HuH-7 (cell line): Measurements from ENCODE around the gene GADD45A.
A peak's percentile ranks its signal among the peaks of the same experiment; 100 is the strongest.
"Not testable (repeated sequence)": the region's sequence is repeated elsewhere in the genome, so short reads cannot be mapped to it uniquely, and the experiment has no call there.

Source experiments
- DNase-seq: peaks from one replicate; pipeline ENCODE4 v3.0.0; 2011; ENCODE audit warnings: low spot score

Gene GADD45A

DNA sequence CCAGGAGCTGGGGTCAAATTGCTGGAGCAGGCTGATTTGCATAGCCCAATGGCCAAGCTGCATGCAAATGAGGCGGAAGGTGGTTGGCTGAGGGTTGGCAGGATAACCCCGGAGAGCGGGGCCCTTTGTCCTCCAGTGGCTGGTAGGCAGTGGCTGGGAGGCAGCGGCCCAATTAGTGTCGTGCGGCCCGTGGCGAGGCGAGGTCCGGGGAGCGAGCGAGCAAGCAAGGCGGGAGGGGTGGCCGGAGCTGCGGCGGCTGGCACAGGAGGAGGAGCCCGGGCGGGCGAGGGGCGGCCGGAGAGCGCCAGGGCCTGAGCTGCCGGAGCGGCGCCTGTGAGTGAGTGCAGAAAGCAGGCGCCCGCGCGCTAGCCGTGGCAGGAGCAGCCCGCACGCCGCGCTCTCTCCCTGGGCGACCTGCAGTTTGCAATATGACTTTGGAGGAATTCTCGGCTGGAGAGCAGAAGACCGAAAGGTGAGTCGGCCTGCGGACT is at the start of gene GADD45A:
Gene GADD45A, plus strand, starts transcription at position 135 of the 491 bp plus-strand sequence. Its CDS starts 294 bp downstream, at position 429.
- DNase-seq: peak; percentile 92

DNA sequence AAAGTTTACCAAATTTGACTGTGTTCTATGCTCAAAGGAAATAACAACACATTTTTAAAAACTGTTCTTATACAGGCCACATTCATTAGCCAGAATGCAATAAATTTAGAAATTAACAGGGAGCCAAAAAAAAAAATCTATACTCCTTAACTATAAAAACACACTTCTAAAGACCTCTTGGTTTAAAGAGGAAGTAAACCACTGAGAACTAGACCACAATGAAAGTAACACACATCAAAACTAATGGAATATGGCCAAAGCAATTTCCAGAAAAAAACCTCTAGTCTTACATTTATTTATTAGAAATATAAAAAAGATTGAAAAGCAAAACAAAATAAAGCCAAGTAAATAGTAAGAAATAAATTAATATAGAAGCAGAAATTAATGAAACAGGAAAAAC is 48.9 kb upstream of the GADD45A start:
- no peak for DNase-seq

- DNase-seq: no peak
Observed at GRCh38 chr1:67639361-67639760, 45.6 kb upstream of the GADD45A start.

DNA sequence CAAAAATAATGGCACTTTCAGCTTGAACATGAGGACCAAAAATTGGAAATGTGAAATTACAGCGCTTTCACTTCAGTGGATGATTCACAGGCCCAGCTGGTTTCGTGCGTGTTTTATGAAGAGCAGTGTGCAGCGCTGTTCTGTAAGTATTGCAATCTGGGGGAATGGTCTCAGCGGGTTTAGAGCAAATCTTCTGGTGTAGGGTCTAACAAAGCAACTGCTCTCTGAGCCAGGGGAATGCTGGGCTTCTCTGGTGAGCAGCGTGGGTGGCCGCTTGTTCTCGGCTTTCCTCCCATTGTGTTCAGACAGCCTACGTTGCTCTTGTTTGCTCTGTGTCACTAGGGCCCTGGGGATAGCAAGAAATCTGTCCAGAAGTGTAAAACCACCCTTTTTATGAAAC is 42.4 kb upstream of the GADD45A start:
- DNase-seq: no peak

- DNase-seq: no peak
Observed at GRCh38 chr1:67644566-67644965, 40.4 kb upstream of the GADD45A start.

- DNase-seq: peak; percentile 41
Observed at GRCh38 chr1:67645495-67646144, 39.4 kb upstream of the GADD45A start.

GRCh38 chr1:67646145-67647035 is 38.6 kb upstream of the GADD45A start:
- DNase-seq: peak; percentile 25

GRCh38 chr1:67647036-67647798 is 37.8 kb upstream of the GADD45A start:
- DNase-seq: no peak

GRCh38 chr1:67647814-67648358 is 37.1 kb upstream of the GADD45A start:
- DNase-seq: no peak

DNA sequence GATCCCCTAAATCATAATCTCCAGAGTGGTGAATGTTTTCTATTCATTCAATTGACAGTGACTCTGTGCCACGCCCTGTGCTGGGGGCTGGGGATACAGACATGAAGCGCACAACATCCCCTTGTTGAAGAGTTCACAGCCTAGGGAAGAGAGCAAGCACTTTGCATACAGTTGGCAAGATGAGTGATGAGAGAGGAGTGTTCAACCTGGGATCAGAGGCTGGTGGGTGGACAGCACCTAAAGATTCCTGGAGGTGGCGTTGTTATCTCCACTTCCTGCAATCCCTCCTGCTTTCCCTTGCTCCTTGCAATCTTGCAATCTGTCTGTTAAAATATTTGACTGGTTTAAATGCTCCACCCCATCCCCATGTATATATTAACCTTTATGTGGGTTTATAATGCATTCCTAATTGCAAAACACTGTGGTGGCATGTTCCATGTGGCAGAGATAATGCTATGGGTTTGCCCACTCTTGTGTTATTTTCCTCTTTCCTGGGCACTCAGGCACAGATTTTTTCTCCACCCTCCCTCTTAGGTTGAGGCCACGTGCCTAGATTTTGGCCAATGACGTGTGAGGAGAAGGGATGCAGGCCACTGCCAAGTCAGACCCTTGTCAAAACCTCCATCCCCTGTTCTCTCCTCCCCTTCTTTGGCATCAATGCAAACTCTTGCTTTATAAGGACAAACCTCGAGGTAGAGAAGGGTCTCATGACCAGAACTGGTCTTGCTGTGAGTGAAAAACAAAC is 36.2 kb upstream of the GADD45A start:
- DNase-seq: no peak

DNA sequence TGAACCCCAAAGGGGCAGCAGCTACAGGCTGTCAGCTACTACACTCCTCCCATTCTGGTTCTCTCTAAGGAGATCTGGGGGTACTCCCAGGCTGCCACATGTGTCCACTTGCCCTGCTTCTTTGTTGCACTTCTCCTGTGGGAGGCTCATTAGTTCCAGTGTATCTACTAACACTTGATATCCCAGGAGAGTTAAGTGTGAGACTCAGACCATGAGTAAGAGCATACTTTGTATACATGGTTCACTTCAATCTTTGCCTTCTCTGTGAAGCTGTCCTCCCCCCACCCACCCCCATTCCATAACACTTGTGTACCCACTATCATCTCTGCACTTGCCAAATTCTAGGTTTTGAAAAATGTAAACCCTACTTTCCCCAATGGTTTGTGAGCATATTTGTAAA is 34.9 kb upstream of the GADD45A start:
- no peak for DNase-seq

- DNase-seq: no peak
Observed at GRCh38 chr1:67651031-67651430, 34.0 kb upstream of the GADD45A start.

- DNase-seq: no peak
Observed at GRCh38 chr1:67652800-67653199, 32.2 kb upstream of the GADD45A start.

DNA sequence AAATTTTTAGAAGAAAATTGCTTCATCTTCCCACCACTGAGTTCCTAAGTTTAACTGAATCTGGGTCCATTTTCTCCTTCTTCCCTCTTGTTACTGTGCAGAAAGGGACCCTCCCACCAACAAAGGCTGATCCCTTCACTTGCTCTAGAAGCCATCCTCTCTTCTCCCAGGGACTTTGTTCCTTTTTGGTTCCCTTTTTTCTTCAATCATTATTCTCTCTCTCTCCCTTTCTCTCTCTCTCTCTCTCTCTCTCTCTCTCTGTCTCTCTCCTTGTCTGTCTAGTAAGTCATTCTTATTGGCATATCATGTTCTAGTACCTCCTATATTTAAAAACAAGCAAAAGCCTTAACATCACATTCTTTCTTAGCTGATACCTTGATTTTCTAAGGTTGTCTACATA is 31.7 kb upstream of the GADD45A start:
- DNase-seq: no peak

DNA sequence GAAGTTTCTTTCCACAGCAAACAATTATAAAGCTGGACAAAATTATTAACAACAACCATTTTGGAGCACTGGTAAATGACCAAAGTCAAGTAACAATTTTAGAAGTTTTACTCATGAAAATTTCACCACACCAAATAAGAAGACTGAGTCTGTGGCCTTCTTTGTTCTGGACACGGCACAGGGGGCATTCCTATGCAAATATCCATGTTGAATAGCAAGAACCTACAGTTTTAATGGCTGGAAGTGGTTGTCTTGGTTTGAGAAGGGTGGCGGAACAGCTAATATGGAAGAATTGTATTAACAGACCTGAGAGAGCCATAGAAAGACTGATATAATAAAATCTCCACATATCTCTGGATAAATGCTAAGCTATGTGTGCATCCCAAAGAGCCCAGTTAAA is 29.4 kb upstream of the GADD45A start:
- no peak for DNase-seq

GRCh38 chr1:67657152-67657551 is 27.8 kb upstream of the GADD45A start:
- DNase-seq: not testable (repeated sequence)

DNA sequence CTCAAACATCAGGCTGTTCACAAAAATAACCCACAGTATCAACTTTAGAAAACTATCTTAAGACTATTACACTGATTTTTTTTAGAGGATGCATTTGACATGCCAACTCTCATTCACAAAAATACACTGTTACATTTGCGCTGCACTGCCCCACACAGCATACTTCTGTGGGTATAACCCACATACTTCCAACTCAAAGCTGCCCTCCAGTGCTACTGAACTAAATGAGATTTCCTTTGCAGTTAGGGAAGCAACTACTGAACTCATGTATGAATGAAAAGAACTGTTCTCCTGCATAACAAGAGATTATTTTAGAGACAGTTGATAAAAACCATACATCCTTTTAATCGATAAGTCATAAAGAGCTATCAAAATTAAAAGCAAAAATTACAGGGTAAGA is 25.8 kb upstream of the GADD45A start:
- DNase-seq: no peak

DNA sequence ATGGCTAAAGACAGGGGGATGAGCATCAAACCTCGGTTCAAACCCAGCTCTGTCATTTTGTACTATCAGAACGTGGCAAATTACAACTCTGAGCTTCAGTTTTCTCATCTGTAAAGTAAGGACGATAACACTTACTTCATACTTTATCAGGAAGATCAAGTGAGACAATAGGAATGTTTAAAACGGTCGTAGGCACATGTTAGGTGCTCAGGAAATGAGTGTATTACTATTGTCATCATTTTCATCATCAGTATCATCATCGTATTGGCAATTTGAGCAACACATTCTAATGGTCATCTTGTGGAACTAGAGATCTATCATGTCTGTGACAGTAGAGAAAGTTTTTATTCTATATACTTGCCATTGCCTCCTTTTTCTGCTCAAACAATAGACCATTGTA is 22.1 kb upstream of the GADD45A start:
- DNase-seq: no peak

DNA sequence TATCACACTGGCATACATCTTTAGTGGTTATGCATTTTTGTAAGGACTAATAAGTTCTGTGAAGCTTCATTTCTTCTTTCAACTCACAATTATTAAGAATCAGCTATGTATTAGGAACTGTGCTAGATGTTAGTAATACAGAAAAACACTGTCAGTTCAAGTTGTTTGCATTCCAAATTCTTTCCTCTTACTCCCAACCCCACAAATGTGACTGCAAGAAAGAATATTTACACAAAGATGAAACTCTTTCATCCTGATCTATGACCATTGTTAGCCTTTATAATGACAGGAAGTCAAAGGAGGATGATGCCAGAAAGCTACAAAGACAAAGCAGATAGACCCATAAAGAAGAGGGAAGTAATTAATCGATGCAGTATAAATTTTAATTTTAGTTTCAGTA is 21.0 kb upstream of the GADD45A start:
- DNase-seq: no peak

DNA sequence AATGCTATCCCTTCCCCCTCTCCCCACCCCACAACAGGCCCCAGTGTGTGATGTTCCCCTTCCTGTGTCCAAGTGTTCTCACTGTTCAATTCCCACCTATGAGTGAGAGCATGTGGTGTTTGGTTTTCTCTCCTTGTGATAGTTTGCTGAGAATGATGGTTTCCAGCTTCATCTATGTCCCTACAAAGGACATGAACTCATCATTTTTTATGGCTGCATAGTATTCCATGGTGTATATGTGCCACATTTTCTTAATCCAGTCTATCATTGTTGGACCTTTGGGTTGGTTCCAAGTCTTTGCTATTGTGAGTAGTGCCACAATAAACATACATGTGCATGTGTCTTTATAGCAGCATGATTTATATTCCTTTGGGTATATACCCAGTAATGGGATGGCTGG is 19.7 kb upstream of the GADD45A start:
- DNase-seq: not testable (repeated sequence)

- DNase-seq: no peak
Observed at GRCh38 chr1:67666636-67667035, 18.4 kb upstream of the GADD45A start.

DNA sequence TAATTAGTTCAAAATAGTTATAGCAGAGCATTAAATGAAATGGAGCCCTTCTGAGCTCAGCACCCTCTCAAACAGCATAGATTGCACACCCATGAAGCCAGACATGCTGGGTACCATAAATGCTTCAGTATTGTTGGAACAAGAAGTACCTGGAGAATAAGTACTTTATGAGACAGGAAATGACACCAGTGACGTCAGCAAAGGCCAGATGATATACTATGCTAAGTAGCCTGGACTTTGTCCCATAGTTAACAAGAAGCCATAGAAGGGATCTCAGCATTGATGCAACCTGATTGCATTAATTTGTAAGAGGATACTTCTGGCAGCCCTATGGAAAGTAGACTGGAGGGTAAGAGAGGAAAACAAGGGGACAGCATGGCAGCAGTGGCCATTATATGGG is 16.3 kb upstream of the GADD45A start:
- DNase-seq: no peak
